VCaP (cell line): Measurements from ENCODE around the gene TSPAN12.

ENCODE experiments used
- H3K27ac ChIP-seq: fragments of 450-650 bp; 2 replicates; pipeline ENCODE4 v1.5.1; 2017
- CTCF ChIP-seq: fragments of 450-650 bp; conservative IDR thresholded peaks from 2 replicates; pipeline ENCODE4 v1.5.1; 2017; ENCODE audit warnings: mild to moderate bottlenecking, moderate library complexity

The TSPAN12 gene

DNA sequence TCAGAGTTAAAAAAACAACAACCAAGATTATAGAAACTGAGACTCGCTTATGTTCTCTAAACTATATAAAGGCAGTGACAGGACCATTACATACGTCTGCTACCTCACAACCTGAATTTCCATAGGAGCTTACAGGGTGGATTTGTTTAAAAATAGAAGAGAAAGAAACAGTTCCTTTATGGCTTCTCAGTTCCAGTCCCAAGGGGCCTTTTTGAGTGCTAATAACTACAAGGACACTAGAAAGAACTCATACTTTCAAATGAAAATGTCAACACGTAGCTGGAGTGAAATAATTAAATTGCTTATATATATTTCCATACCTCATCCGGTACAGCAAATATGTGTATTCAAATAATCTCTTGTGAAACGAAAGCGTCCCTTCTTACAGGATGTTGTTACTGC lies 19.7 kb downstream of the TSPAN12 start:
- H3K27ac ChIP-seq = no peak overlapping the region
- no peak for TF ChIP-seq CTCF

- TF ChIP-seq CTCF = no peak
- H3K27ac ChIP-seq = no peak overlapping the region
These were observed 20.3 kb downstream of the TSPAN12 start for GRCh38 chr7:120837599-120837998.

DNA sequence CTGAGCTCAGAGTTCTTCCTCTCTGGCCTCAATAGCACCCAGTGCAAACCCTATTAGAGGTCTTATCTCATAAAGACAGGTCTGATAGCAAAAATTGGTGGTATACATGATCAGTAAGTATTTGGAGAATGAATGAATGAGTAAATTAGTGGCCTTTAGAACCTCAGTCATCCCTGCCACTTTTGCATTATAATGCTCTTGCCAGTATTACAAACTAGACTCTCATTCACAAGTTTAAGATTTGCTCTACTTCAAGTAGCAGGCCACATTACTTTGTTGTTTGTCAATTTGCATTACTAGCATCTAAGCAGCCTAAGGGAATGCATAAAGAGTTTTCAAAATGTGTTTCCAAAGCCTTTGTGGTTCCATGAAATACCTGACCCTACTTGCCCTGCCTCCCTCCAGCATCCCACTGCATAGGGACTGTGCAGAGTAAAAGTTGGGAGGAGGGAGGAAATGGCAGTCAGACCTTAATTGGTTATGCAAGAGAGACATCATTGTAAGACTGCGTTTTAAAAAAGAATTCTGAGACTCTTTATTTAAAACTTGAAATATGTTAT lies 21.3 kb downstream of the TSPAN12 start:
- TF ChIP-seq CTCF = no peak
- no peak overlapping the region for H3K27ac ChIP-seq

DNA sequence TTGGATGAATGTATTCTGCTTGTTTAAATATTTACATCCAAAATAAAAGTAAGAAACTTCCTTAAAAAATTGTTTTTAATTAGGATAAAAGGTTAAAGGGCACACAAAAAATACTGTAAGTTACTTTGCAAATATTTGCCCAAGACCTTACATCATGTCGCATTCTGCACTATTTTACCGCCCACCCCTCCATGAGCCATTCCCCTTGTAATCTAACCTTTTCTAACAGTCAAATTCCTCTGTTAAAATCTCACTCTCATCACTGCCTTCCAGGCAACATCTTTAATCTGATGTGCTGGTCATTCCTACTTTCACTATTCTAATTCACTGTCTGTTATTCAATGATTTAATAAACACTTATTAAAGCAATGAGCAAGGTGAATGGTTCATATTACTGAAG lies 23.2 kb downstream of the TSPAN12 start:
- no peak for TF ChIP-seq CTCF
- H3K27ac ChIP-seq = no peak overlapping the region

- no peak overlapping the region for H3K27ac ChIP-seq
- TF ChIP-seq CTCF = no peak
These were observed 24.4 kb downstream of the TSPAN12 start for GRCh38 chr7:120833546-120833945.

GRCh38 chr7:120832803-120833202 lies 25.1 kb downstream of the TSPAN12 start:
- H3K27ac ChIP-seq = no peak overlapping the region
- no peak for TF ChIP-seq CTCF

- no peak for TF ChIP-seq CTCF
These were observed 26.7 kb downstream of the TSPAN12 start for GRCh38 chr7:120831260-120831659.

More at GRCh38 chr7:120831260-120831659, 26.7 kb downstream of the TSPAN12 start:
- no peak overlapping the region for H3K27ac ChIP-seq
